GM12878 (cell line): ENCODE measurements around the gene GAS6. TPM values are rescaled to one million over a fixed set of nuclear protein-coding genes. Genes with fewer than 3 reads are reported as not detected.

Experiments used
- ATAC-seq: fragments of 200-7000 bp; cut with Tn5 transposase; 3 replicates; pipeline ENCODE4 v1.9.1; 2020; ENCODE audit warnings: mild to moderate bottlenecking, moderate library complexity
- BruUV-seq: library from RNA; stranded (reverse); fragments of 400-500 nt; replicated peaks from 2 replicates; lab custom pipeline; 2021; lab: Mats Ljungman, UMichigan
- CTCF ChIA-PET: fragments of 300-600 bp; sonication (Branson Sonifier 250); formaldehyde crosslinking; extraction: SDS; loops from one replicate; lab custom pipeline; 2021; ENCODE audit warnings: inconsistent platforms; lab: Yijun Ruan, JAX
- POLR2A ChIA-PET: fragments of 350-600 bp; formaldehyde crosslinking; extraction: SDS; loops from one replicate; lab custom pipeline; 2021; ENCODE audit warnings: inconsistent platforms; lab: Charles Lee
- RAD21 ChIA-PET: fragments of 300-600 bp; sonication (Branson Sonifier 250); formaldehyde crosslinking; loops from one replicate; lab custom pipeline; 2023; ENCODE audit warnings: antibody characterized with exemption; ENCODE audit not compliant: unreplicated experiment; lab: Charles Lee
- SMC1A ChIA-PET: fragments of 300-600 bp; sonication (Branson Sonifier 250); formaldehyde crosslinking; loops from one replicate; lab custom pipeline; 2023; ENCODE audit not compliant: unreplicated experiment, uncharacterized antibody; lab: Charles Lee
- DNase-seq: peaks from one replicate; pipeline ENCODE4 v3.0.0-alpha.2; 2011; ENCODE audit warnings: low read depth, low spot score
- FAIRE-seq: peaks from 3 replicates; lab custom pipeline; 2011; peaks lifted over from hg19 to GRCh38; lab: Jason Lieb, UNC
- H2AFZ ChIP-seq: 2 replicates; pipeline ENCODE4 v1.6.0; 2011; ENCODE audit warnings: low read depth, low read length, control low read depth; ENCODE audit not compliant: control insufficient read depth
- H3K27ac ChIP-seq: 2 replicates; pipeline ENCODE4 v1.5.1; 2011; ENCODE audit warnings: control low read depth; ENCODE audit not compliant: control insufficient read depth, insufficient read depth
- H3K27me3 ChIP-seq, 2 experiments: replicated peaks in 1 of 2; 2 replicates each; pipeline versions ENCODE4 v1.6.0 to v1.6.1; 2011; ENCODE audit warnings: low read length in 1 of 2; ENCODE audit not compliant: control insufficient read depth in 2 of 2, insufficient read depth in 2 of 2
- H3K36me3 ChIP-seq, 2 experiments: 2 replicates each; pipeline ENCODE4 v1.5.1; 2011; ENCODE audit warnings: low read length in 1 of 2; ENCODE audit not compliant: control insufficient read depth in 2 of 2, insufficient read depth in 2 of 2
- H3K4me1 ChIP-seq: 2 replicates; pipeline ENCODE4 v1.6.1; 2011; ENCODE audit warnings: mild to moderate bottlenecking, low read length, moderate library complexity, mixed read lengths; ENCODE audit not compliant: control insufficient read depth, insufficient read depth
- H3K4me2 ChIP-seq: 2 replicates; pipeline ENCODE4 v1.6.0; 2011; ENCODE audit warnings: control low read depth; ENCODE audit not compliant: control insufficient read depth, insufficient read depth
- H3K4me3 ChIP-seq: fragments of 200-600 bp; sonication (generic); 2 replicates; pipeline ENCODE4 v1.5.1; 2016
- H3K79me2 ChIP-seq: 2 replicates; pipeline ENCODE4 v1.6.0; 2011; ENCODE audit warnings: low read length; ENCODE audit not compliant: control insufficient read depth, insufficient read depth
- H3K9ac ChIP-seq: 2 replicates; pipeline ENCODE4 v1.8.0; 2011; ENCODE audit warnings: low read length, control low read depth, mixed read lengths; ENCODE audit not compliant: control insufficient read depth, insufficient read depth
- H3K9me3 ChIP-seq: replicated peaks from 3 replicates; pipeline ENCODE4 v1.5.1; 2011; ENCODE audit warnings: mild to moderate bottlenecking, low read length; ENCODE audit not compliant: control insufficient read depth, insufficient read depth
- H4K20me1 ChIP-seq: 2 replicates; pipeline ENCODE4 v1.6.0; 2011; ENCODE audit not compliant: control insufficient read depth, insufficient read depth
- CBX5 ChIP-seq: sonication (generic); IDR thresholded peaks from 2 replicates; pipeline ENCODE4 v1.6.1; 2016; ENCODE audit warnings: low read depth, moderate library complexity, mild to moderate bottlenecking, inconsistent platforms
- MLLT1 ChIP-seq: fragments of 450-650 bp; IDR thresholded peaks from 2 replicates; pipeline ENCODE4 v1.6.1; 2016; ENCODE audit warnings: mild to moderate bottlenecking
- RAD21 ChIP-seq: IDR thresholded peaks from 2 replicates; pipeline ENCODE4 v1.6.1; 2011; ENCODE audit warnings: mild to moderate bottlenecking, low read depth, low read length, moderate library complexity; ENCODE audit not compliant: insufficient read depth
- SMARCA5 ChIP-seq: fragments of 450-650 bp; IDR thresholded peaks from 2 replicates; pipeline ENCODE4 v1.6.1; 2017; ENCODE audit warnings: mild to moderate bottlenecking
- SMC3 ChIP-seq: IDR thresholded peaks from 2 replicates; pipeline ENCODE4 v1.6.1; 2011; ENCODE audit warnings: low read length, improper control_type of control experiment, borderline replicate concordance
- WGBS: methylation state at CpG from one replicate; pipeline ENCODE4 v1.1.6; 2016; ENCODE audit warnings: low lambda C conversion rate; ENCODE audit not compliant: insufficient replicate concordance, insufficient coverage; ENCODE audit errors: missing lambda C conversion rate; 5-methylcytosine and 5-hydroxymethylcytosine counted together
- in situ Hi-C: fragments of 300-500 bp; cut with MboI; formaldehyde crosslinking; loops from 9 replicates; pipeline ENCODE4 v1.14.3; 2018; ENCODE audit warnings: mixed read lengths
- intact Hi-C: fragments of 100-400 bp; cut with micrococcal nuclease; formaldehyde crosslinking; loops from one replicate; pipeline ENCODE4 v1.14.2; 2022; ENCODE audit not compliant: unreplicated experiment
- polyA plus RNA-seq, 11 experiments: library from polyadenylated mRNA; depleted of rRNA in 4 of 11; unstranded in 6 of 11; stranded (reverse) in 5 of 11; fragments of >200 nt; fragmentation: Nextera tagmentation in 4 of 11; fragmentation: Illumina TruSeq in 1 of 11; extraction: Ambion mirVana in 4 of 11; extraction: Trizol in 1 of 11; gene quantifications; 1 replicate in 1 of 11; 2 replicates in 10 of 11; pipeline versions ENCODE4 v1.2.1 to v1.2.3, GENCODE V29; 2011 to 2016; ENCODE audit warnings: inconsistent platforms in 2 of 11, missing spikeins in 2 of 11, low read depth in 1 of 11
- total RNA-seq, 4 experiments: library from RNA; depleted of rRNA in 3 of 4; stranded (reverse); fragments of >200 nt in 3 of 4; fragmentation: Illumina TruSeq in 1 of 4; extraction: Trizol in 1 of 4; gene quantifications; 2 replicates each; pipeline versions ENCODE4 v1.2.1 to v1.2.3, GENCODE V29; 2013 to 2021

Gene GAS6
- total and polyA plus RNA-seq, 10 of the 15 experiments (the other 5 are each of a cell fraction or from before 2014, with no cell fraction given): 0.03 to 0.59 (median 0.10) TPM; not detected in 2

GRCh38 chr13:113907635-113908617, 44.0 kb upstream of the GAS6 start:
- POLR2A ChIA-PET: no interaction called here
- TF ChIP-seq RAD21 (no peak), MLLT1 (no peak), CBX5 (no peak), SMC3 (no peak), SMARCA5 (no peak)
- intact Hi-C loops: no loop called here
- RAD21 ChIA-PET: no interaction called here
- no peak for FAIRE-seq
- no peak overlapping the region for H3K4me2 ChIP-seq
- no peaks in the 10 kb centered on the region for H4K20me1 ChIP-seq
- no TSS peak for BruUV-seq
- peaks cover 1 to 6% of the 10 kb centered on the region in 2 experiments; a peak in 3 of 4 replicates for H3K27me3 ChIP-seq
- WGBS: 27% methylated on average over 17 of the region's 17 CpGs
- SMC1A ChIA-PET: no interaction called here
- CTCF ChIA-PET: no interaction called here
- in situ Hi-C loops: no loop called here
- H3K4me1 ChIP-seq: no peaks in the 10 kb centered on the region
- no peaks in the 10 kb centered on the region for H3K79me2 ChIP-seq
- no peaks in the 10 kb centered on the region for H3K9me3 ChIP-seq
- H3K36me3 ChIP-seq: no peaks in the 10 kb centered on the region
- H3K27ac ChIP-seq: no peak overlapping the region
- ATAC-seq: no peak
- H3K9ac ChIP-seq: no peak overlapping the region
- no peak overlapping the region for H3K4me3 ChIP-seq
- H2AFZ ChIP-seq: no peak overlapping the region
- no peak for DNase-seq
